Globus pallidus (tissue), 1 donor: Measurements from ENCODE around the gene LPP.

ENCODE experiments used
- DNase-seq: peaks from one replicate; pipeline ENCODE4 v3.0.0-alpha.2; 2015; ENCODE audit warnings: low spot score

LPP gene

GRCh38 chr3:188746291-188746783 is 592.4 kb downstream of the LPP start:
- no peak for DNase-seq

DNA sequence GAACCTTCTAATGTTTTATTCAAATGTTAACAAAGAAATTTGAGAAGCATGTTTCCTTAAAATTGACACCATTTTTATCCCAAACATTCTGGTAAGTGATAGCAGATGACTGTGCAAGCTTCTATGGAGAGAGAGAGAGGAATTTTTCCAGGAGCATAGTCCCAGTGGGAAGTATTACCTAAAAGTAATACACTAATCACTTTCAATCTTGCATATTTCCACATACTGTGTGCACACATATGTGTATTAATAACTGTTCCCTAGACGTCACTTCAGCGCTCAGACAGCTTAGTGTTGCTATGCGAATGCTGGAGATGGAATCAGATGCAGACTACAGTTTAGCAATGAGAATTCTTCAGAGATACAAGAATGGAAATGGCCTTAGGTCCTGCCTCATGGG is 593.5 kb downstream of the LPP start:
- no peak for DNase-seq

DNA sequence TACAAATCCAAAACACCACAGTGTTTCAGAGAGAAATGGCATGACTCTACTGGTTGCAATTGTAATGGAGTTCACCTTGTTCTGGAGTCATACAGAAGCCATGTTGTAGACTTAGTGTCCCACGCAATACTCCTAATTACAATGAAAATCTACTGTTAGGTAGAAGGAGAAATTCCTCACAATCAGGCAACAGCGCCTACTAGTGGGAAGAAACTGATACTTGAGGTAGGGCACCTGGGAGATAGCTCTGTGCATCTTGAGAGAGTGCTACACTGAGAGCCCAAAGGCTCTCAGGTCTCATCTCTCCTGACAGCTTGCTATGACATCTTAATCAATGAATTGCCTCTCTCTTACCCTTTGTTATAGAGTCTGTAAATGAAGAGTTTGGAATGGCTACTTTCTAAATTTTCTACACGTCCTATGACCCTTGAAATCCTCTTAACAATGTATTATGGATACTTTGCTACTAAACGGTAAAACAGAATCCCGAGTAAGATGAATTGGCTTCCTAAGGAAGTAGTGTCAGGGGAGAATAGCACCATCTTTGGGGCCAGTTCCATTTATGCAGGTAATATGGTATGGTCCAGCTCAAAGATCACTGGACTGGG is 595.2 kb downstream of the LPP start:
- DNase-seq = no peak

DNA sequence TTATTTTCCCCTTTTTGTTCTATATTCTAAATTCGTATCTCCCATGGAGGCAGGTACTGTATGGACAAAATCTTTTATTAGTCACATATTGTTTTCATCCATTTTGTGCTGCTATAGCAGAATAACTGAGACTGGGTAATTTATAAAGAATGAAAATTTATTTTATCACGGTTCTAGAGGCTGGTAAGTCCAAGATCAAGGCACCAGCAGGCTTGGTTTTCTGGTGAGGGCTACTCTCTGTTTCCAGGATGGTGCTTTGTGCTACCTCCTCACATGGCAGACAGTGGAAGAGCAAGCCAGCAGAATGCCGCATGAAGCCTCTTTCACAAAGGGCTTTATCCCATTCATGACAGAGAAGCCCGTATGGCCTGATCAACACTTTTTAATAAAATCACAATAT is 595.9 kb downstream of the LPP start:
- DNase-seq = no peak

DNA sequence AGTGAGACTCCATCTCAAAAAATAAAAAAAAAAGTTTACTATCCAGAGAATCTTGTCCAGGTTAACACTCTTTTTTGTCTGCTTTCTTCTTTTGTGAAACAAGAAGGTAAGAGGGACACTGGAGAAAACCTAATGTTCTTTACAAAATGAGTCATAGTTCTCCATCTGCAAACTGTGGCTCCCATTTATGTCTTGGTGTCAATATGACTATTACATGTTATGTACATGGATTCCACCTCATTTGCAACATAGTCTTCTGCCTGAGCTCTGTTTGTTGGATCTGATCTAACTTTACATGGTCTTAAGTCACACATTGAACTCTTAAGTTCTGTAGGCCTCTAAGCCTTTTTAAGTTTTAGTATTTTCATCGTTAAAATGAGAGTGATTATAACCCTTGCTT is 596.7 kb downstream of the LPP start:
- no peak for DNase-seq

GRCh38 chr3:188752850-188753249 is 598.9 kb downstream of the LPP start:
- no peak for DNase-seq

GRCh38 chr3:188754267-188754666 is 600.3 kb downstream of the LPP start:
- DNase-seq = no peak

- no peak for DNase-seq
These were observed 602.3 kb downstream of the LPP start for GRCh38 chr3:188756241-188756640.

DNA sequence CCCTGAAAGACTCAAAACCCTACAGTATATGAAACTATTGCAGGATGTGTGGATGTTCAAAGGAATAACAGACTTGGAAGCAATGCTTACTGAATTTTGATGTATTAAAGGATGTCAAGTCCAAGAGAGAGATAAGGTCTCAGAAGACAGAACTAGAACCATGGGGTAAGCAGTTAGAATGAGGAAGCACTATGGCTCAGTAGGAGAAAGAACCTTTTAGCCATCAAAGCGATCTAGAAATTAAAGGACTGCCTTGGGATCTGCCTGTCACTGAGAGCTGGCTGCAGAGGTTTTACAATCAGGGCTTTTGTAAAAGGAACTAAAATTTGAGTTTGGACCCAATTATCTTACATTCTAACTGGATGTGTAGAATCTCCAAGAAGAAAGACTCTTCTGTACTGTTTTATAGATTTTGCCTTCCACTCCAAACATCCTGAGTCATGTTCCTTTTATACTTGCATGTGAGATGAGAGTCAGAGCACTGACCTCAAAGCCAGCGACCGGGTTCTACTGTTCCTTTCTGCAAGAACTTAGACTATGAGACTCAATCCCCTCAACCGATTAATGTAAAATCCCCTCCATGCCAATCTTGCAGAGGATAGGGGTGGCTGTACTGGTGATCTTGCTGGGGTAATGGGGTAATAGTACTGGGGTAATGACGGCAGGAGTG is 605.5 kb downstream of the LPP start:
- no peak for DNase-seq

DNA sequence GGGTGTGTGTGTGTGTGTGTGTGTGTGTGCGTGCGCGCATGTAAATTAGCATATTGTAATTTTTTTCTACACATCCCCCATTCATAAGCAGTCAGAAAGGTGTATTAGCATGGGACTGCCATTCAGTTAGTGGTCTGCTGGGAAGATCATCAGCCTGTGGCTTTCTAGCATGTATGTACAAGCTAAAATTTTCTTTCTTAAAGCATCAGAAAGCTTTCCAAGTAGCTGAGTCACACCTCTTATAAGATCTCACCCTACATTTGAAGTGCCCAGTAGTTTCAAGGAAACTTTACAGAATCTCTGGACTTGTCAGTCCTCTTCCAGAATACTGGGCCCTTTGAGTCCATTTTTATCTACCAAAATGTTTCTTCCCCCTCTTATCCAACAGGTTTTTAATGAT is 606.5 kb downstream of the LPP start:
- no peak for DNase-seq

DNA sequence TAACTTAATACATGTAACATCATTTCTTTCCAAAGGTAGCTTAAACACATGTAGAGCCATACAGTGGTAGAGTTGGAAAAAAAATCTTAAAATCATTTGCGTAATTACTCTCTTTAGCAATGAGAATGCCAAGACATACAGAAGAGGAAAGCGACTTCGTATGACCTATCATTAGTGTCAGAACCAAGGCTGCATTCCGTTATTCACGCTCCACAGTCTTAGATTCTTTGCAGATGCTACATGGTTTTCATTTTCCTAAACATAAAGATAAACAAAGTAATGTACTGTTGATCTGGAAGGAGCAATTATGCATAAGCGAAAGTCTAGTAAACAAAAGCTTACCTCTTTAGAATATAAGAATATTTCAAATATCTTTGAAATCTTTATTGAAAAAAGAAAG is 607.5 kb downstream of the LPP start:
- no peak for DNase-seq

DNA sequence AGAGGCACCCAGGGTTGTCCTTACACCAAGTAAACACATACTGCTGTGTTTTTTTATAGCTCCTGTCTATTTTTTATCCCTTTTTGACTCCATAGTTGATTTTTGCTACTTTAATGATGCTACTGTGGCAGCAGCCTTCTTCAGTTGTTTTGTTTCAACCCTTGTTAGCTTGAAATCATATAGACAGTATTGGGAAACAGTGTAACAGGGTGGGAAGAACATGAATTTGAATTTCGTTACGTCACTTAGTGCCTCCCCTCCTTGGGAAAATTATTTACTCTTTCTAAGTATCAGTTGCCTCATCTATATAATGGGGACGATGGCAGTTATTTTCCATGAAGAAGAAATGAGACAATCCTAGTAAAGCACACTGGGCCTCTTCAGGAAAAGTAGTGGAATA is 608.0 kb downstream of the LPP start:
- DNase-seq = no peak

GRCh38 chr3:188764609-188765008 is 610.7 kb downstream of the LPP start:
- no peak for DNase-seq

DNA sequence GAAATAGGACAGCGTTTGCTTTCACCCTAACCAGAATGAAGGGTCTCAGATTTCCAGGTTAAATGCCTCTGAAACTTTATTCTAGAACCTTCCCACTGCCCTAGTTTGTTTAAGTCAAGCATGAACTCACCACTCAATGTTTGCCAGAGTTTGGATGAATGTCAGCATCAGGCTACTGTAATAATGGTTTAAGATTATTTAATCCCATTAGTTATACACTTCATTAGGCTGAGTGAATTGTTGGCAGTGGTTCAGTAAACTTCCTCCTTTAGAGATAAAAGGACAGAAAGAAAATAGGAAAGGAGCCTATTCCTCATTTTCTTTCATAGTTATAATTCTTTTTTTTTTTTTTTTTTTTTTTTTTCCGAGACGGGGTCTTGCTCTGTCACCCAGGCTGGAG is 615.9 kb downstream of the LPP start:
- no peak for DNase-seq

DNA sequence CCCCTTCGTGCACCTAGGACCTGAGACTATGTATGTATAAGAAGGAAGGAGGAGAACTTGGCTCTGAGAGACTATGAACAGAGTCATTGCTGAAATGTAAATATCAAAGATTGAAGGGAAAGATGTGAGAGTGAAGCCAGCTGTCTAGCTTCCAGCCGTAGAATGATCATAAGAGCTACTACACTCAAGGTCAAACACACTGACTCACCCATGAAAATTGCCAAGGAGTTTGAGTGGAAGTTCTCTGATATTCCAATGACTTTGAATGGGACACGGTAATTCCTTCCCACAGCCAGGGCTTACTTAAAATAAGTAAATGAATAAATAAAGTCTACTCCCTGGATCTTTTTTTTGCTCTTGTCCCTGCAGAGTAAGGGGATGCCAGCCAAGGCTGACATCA is 618.9 kb downstream of the LPP start:
- no peak for DNase-seq

GRCh38 chr3:188775412-188775811 is 621.5 kb downstream of the LPP start:
- no peak for DNase-seq

DNA sequence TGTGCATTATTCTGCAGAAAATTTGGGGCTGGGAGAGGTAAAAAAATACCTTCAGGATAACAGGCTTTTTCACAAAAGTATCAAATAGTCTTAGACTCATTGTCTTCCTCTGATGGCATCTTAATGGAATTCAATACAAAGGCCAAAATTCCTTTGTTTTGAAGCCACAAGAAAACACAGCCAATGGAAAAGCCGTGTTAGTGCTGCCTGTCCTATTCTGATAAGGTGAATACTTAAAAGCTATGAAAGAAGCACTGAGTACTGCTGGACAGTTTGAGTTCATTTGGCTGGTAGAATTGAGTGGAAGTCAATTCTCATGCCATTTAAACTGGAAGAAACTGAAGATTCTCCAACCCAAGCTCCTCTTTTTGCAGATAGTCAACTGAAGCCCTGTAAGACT is 622.5 kb downstream of the LPP start:
- no peak for DNase-seq

GRCh38 chr3:188778091-188778852 is 624.3 kb downstream of the LPP start:
- DNase-seq = no peak

DNA sequence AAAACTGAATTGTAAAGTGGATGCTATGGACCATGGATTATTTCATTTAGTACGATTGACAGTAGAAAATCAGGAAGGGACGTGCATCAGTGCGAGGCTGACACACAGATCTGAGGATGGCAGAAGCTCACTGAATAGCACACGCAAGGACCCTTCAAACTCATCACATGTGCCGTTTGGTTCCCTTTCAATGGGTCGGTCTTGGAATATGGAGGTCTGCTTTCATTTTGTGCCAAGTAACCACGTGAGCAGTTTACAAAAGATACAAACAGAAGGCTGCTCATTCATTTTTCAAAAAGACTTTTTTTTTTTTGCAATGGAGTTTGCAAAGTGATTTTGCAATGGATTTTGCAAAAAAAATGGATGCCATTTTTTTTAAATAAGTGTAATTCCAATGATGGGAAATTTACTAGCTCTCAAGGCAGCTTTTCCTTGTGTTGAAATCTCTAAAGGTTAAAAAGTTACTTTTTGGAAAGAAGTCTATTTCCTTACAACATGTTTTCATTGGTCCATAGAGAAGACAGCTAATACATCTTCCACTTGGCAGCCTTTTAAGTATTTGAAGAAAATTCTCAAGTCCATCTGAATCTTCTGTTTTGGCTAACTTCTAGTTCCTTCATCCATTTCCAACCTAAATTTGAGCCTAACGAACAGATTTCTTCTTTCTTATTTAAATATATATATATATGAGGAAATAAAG is 625.5 kb downstream of the LPP start:
- no peak for DNase-seq

GRCh38 chr3:188780193-188781147 is 626.5 kb downstream of the LPP start:
- peak; percentile 57 for DNase-seq

DNA sequence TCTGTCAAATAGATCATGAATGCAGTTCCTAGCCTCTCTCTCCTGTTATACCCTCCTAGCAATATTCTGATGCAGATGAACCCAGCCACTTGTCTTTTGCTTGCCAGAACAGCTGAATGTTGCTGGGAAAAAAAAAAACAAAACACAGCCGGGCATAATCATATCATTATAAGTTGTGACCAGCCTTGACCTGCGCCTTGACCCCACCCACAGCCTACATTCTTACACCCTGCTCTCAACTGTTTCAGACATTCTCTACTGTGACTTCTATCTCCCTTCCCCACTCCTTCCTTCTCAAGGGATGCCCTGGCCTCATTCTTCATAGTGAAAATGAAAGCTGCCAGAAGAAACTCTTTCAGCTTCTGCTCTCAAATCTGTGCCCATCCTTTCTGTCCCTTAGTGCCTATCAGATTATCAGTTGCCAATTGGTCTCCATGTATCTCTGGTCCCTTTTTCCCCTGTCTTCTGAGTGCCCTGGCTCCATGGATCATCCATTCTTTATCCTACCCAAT is 628.7 kb downstream of the LPP start:
- DNase-seq = no peak
